COR-L47 (cell line): ENCODE results near the gene ATXN1.
A peak's percentile ranks its signal among the peaks of the same experiment; 100 is the strongest.

ENCODE experiments used
- DNase-seq: peaks from one replicate; lab custom pipeline; 2025; lab: John Stamatoyannopoulos, UW

ATXN1 gene

GRCh38 chr6:16698162-16698533 is 63.1 kb downstream of the ATXN1 start:
- no peak for DNase-seq

GRCh38 chr6:16697437-16698161 is 63.7 kb downstream of the ATXN1 start:
- peak; percentile 86 for DNase-seq

GRCh38 chr6:16696496-16696895 is 64.8 kb downstream of the ATXN1 start:
- DNase-seq = no peak

DNA sequence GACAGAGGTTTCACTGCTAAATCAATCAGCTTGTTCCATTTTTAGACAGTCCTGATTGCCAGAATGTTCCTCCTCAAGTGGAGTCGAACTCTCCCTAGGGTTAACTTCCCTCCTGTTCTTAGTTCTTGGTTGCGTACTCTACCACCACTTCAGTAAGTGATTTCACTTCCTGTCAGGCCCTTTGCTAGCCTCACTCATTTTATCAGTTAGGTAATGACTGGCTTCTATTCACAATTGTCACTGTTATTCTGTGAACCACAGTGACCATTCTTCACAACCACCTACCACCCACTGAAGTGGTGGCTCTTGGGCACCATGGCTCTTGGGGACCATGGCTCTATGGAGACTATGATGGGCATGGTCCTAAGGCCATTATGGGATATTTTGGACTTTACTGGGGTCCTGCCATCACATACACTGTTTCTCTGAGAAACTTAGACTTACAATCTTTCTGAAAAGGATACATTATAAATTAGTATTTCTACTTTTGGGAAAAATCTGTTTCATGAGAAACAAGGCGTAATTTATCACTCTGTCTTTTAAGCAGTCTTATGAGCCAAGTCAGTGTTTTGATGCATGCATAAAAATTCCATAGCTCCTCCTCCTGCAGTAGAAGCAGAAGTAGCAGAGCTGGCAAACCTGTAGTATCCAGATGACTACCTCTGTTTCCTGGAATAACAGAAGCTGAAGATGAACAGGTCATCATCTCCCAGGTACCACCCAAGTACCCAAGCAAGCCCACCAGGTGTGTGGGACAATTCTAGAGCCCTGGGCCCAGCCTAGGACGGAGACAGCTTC is 66.3 kb downstream of the ATXN1 start:
- DNase-seq = no peak

DNA sequence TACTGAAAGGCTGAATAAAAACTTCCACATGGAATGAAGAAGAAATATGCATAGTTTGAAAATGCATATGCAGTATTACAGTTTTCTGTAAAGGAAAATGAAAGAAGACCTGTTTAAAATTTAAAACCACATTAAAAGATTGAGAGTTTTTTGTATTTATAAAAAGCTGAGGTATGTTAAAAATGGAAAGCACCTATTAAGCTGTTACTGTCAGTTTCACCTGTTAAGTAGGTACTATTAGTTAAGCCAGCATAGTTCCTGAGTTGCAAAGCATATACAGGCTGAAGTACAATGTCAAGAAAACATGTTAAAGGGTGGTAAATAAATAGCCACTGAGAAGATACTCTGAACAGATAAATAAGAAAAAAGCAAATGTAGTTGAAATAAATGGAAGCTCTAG is 69.9 kb downstream of the ATXN1 start:
- DNase-seq = no peak

DNA sequence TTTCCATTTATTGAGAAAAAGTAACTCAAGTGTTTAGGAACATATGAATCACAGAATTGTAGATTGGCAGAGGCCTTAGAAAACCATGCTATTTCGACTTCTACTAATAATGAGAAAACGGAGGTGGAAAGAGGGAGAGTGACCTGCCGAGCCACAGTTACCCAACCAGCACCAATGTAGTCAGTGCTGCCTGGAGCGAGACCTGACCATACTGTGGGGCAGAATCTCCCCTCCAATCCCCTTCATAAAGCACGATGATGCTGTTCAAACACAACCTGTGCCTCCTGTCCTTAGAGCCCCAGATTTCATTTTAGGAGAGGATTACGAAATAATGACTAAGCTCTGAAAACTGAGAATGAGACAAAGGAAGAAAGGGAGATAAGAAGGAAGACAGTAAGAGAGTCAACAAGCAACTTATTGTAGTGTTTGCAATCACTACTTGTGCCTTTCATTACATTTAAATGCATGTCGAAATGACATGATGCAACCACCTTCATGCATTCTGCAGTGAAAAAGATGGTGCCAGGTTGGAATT is 70.6 kb downstream of the ATXN1 start:
- no peak for DNase-seq

DNA sequence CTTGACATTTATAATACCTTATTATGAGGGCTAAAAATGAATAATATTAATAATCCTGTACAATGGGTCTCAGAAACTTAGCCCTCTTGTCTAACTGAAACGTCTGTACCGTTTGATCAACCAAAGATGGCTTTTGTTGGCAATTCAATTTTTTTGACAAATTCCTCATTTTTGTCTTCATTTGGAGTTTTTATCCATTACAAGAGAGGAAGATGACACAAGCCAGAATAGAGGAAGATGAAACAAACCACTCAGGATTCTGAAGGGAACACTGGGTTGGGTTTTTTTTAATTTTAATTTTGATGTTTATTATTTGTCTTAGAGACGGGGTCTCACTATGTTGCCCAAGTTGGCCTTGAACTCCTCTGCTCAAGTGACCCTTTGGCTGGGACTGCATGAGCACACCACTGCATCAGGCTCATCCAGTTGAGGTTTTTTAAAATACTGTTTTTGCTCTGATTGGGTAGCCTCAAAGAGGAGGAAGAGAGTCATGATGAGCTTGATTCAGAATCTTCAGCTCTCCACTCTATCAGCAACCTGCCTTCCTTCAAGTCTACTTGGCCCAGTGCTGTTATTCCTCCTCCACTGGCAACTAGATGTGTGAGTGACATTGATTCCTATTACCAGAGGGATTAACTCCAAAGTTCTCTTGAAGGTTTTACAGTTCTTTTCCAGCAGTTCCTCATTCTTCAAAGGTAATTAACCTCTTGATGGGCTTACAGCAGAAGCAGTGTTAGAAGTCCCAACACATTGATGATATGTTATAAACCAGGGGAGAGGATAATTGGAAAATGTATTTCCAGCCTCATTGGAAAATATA is 71.3 kb downstream of the ATXN1 start:
- no peak for DNase-seq

DNA sequence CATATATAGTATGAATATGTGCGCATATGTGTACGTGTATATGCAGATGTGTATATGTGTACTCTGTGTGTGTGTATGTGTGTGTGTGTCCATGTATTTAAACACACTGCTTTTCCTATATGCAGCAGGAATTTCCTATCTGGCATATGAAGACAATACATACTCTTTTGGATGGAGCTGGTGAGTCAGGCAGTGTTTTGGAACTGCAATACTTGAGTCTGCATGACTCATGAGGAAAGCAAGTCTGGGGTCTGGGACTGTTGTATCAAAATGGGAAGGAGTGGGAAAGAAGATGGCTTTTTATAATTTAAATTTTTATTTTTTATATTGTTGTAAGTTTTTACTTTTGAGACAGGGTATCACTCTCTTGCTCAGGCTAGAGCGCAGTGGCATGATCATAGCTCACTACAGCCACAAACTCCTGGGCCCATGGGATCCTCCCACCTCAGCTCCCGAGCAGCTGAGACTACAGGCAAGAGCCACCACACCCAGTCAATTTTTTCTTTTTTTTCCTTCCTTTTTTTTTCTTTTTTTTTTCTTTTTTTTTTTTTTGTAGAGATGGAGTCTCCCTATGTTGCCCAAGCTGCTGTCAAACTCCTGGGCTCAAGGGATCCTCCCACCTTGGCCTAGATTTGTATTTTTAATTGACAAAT is 72.2 kb downstream of the ATXN1 start:
- no peak for DNase-seq

DNA sequence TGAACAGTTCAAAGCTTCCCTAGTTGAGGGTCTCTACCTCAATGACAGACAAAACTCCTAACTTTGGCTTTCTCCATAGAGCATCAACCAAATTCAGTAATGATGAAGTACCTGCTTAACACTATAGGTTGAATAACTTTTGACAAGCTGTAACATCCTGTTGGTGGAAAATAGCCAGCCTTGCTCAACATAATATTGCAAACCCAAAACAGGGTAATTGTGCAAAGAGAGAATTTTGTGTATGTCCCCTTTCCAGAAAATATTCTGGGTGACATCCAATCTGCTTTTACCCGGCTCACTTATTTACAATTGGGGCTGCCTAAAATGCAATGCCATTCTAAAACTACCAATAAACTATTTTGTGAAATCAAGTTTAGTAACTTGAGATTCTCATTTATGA is 72.8 kb downstream of the ATXN1 start:
- DNase-seq = no peak

GRCh38 chr6:16687045-16687444 is 74.2 kb downstream of the ATXN1 start:
- DNase-seq = no peak

DNA sequence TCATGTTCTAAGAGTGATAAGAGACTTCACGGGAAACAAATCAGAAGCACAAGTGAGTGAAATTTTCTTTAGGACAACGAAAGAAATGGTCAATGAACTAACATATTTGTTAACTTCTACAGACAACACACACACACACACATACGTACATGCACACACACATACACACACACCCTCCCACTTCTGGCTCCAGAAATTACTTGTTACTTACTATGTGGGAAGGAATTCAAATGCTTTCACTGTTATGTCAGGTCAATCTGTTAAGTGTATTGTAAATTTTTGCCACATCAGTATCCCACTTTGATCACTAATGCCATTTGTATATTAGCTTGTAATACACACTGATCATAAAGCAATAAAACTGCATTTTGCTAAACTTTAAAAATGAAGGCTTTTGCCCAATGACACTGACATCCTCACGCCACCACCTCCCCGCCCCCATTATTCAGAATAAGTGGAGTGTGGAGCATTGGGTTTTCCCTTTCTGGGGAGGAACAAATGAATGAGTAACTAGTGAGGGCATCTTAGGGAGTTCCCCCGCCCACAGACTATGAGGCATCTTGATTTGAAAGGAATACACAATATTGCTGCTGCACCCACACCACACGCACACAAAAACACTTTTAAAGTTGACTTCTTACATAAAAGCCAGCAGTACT is 76.2 kb downstream of the ATXN1 start:
- DNase-seq = no peak

DNA sequence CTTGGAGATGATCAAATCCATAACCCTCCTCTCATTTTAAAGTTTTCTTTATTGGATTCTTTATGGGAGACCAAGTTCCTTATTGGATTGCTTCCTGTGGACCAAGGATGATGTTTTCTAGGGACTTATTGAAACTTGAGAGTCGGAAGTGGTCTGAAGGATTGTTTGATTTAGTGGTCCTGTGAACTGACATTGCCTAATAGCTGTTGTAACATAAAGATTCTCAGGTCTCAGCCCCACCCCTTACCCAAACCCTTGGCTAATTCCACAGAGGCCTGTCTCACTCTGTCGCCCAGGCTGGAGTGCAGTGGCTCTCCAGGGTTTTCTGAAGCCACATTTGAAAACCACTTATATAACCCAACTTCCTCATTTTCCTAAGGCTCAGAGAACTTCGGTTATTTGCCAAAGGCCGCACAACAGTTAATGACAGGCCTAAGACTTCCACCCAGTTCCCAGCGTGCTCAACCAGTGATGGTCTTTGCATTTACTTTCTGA is 77.0 kb downstream of the ATXN1 start:
- DNase-seq = no peak

DNA sequence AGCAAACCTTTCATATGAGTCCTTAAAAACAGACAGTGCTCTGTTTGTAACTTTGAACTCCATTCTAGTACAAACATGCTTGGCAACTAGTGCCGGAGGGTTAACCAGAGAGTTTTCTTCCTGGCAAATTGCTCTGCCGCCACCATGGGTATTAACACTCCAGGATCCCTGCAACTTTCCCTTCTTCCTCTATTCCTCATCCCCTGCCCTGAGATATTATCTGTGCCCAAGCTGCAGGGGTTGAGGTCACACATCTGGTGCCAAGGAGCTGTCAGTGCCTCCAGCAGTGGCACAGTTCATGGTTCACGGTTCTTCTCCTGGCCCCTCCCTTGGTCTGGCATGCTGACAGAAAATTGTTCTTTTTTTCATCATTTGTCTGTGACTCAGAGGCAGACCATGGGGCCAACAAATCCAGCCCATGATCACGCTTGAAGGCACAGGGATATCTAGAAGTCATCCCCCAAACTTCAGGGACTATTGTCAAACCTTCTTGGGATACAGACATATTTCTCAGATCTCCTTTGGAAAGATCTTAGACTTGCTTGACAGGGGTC is 77.5 kb downstream of the ATXN1 start:
- no peak for DNase-seq

GRCh38 chr6:16681260-16681873 is 79.9 kb downstream of the ATXN1 start:
- no peak for DNase-seq

GRCh38 chr6:16679050-16679449 is 82.2 kb downstream of the ATXN1 start:
- no peak for DNase-seq

DNA sequence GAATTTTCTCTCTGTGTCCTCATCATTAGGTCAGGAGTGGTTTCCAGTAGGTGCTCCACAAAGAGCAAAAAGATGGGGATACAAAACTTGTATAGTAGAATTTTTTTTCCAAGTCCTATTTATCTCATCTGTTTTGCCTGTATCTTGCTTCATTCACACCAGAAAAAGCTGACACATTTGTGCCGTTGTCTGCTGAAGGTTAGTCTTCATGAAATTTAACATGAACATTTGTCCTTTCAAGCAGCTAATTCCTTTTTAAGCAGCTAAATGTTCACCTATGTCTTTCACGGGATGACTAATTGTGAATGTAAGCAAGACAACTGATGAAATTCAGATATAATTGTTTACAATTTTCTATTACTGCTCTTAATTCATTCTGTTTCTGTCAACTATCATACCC is 83.8 kb downstream of the ATXN1 start:
- DNase-seq = no peak

DNA sequence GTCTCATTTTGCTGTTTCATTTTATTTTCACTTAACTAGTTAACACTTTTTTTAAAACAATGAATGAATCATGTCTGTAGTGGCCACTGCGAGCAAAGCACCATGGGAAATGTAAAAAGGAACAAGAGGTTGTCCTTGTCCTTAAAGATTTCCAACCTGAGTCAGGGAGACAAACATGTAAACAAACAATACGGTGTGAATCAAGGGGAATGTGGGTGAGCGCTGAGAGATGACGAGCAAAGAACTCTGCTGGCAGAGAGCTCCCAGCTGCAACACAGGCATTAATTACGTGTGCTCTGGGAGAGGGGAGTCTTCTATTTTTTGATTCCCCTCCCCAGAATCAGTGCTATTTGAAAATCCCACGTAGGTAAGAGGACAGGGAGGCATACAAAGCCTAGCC is 84.3 kb downstream of the ATXN1 start:
- no peak for DNase-seq

DNA sequence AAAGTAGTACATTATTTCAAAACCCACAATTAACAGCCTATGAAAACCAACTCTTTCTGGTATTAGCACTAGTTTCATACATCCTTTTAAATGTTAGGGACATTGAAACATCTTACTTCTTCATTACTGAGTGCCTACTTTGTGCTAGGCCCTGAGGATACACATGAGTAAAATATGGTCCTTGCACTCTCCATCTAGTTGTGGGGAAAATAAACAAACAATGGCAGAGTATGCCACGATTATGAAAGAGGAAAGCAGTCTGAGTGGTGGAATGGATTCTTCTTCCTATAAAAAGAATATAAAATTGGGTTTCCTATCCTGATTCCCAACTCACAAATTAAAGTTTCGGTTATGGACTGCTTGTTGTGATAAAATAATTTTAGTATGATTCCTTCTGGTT is 84.9 kb downstream of the ATXN1 start:
- no peak for DNase-seq

- DNase-seq = no peak
Measured at GRCh38 chr6:16674801-16675392, 86.4 kb downstream of the ATXN1 start.
